Endodermal cell (in vitro differentiated cells): ENCODE results near the gene COMMD9. TPM values are rescaled to one million over a fixed set of nuclear protein-coding genes. Genes with fewer than 3 reads are reported as not detected.

Experiments used
- DNase-seq: peaks from one replicate; pipeline ENCODE4 v3.0.0-alpha.2; 2017
- H3K27ac ChIP-seq: 2 replicates; pipeline ENCODE4 v1.5.1; 2013; ENCODE audit warnings: mild to moderate bottlenecking, low read depth, low read length, moderate library complexity
- H3K27me3 ChIP-seq: 2 replicates; pipeline ENCODE4 v1.6.1; 2013; ENCODE audit warnings: mild to moderate bottlenecking, low read length, moderate library complexity; ENCODE audit not compliant: insufficient read depth, control insufficient read depth, poor library complexity, severe bottlenecking
- H3K36me3 ChIP-seq: 2 replicates; pipeline ENCODE4 v1.7.0; 2013; ENCODE audit warnings: mild to moderate bottlenecking, low read length, moderate library complexity; ENCODE audit not compliant: control insufficient read depth, insufficient read depth
- H3K4me1 ChIP-seq: one replicate; pipeline ENCODE4 v1.7.0; 2013; ENCODE audit warnings: low read length; ENCODE audit not compliant: control insufficient read depth, insufficient read depth
- H3K4me3 ChIP-seq: 2 replicates; pipeline ENCODE4 v1.5.1; 2013; ENCODE audit warnings: mild to moderate bottlenecking, low read length, moderate library complexity
- H3K9ac ChIP-seq: 2 replicates; pipeline ENCODE4 v1.6.1; 2013; ENCODE audit warnings: mild to moderate bottlenecking, low read length, moderate library complexity; ENCODE audit not compliant: poor library complexity, severe bottlenecking; ENCODE audit errors: extremely low read depth
- H3K9me3 ChIP-seq: 2 replicates; pipeline ENCODE4 v1.6.1; 2013; ENCODE audit warnings: mild to moderate bottlenecking, low read length, moderate library complexity; ENCODE audit not compliant: control insufficient read depth
- H3K27ac Mint-ChIP-seq: 2 replicates; pipeline ENCODE4 v1.8.0; 2020; ENCODE audit warnings: mixed read lengths
- H3K27me3 Mint-ChIP-seq: 2 replicates; pipeline ENCODE4 v1.8.0; 2021; ENCODE audit warnings: mild to moderate bottlenecking, mixed read lengths; ENCODE audit not compliant: insufficient read depth
- H3K36me3 Mint-ChIP-seq: 2 replicates; pipeline ENCODE4 v1.8.0; 2020; ENCODE audit warnings: low read depth, mixed read lengths
- H3K4me1 Mint-ChIP-seq: 2 replicates; pipeline ENCODE4 v1.8.0; 2020; ENCODE audit warnings: mixed read lengths
- H3K4me3 Mint-ChIP-seq: 2 replicates; pipeline ENCODE4 v1.8.0; 2020; ENCODE audit warnings: mild to moderate bottlenecking, moderate library complexity, mixed read lengths
- H3K9me3 Mint-ChIP-seq: 2 replicates; pipeline ENCODE4 v1.8.0; 2020; ENCODE audit warnings: mild to moderate bottlenecking, mixed read lengths
- WGBS, 2 experiments: methylation state at CpG; one replicate each; pipeline versions ENCODE4 v1.1.5 to v1.1.7; 2013; ENCODE audit warnings: missing lambda C conversion rate in 2 of 2, mixed read lengths in 1 of 2; ENCODE audit not compliant: insufficient coverage in 1 of 2, insufficient read length in 1 of 2; 5-methylcytosine and 5-hydroxymethylcytosine counted together
- total RNA-seq, 2 donors: library from RNA; stranded (reverse); fragmentation: NEBNext Ultra II Directional in 1 of 2; extraction: Animal tissue kit (Norgen Biotek cat#: 25700) in 1 of 2; gene quantifications; 2 replicates in 1 of 2; 3 replicates in 1 of 2; pipeline ENCODE4 v1.2.1, GENCODE V29; 2021
- TF ChIP-seq, protein P1 (sequence below): fragments of 200-600 bp; sonication (generic); conservative IDR thresholded peaks from 2 replicates; pipeline ENCODE4 v1.5.0; 2021; ENCODE audit warnings: antibody characterized with exemption, mild to moderate bottlenecking

The COMMD9 gene
- total RNA-seq, 2 donors from 2014 or later: 32.3 to 53.5 TPM

DNA sequence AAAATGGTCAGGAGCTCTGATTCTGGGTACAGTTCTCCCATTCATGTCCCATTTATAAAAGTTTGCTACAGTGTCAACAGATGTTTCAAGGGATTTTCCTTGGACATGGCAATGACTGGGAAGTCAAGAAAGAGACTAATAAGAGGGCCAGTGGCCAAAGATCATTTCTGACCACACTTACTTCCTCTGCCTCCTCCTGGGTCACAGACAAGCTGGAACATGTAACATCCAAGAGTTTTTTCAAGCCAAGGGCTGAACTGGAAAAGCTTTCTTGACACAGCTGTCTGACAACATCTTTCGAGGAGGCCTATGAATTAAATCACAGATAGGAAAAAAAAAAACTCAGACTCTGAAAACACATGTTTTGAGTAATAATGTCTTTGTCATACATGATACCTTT, 8.7 kb downstream of the COMMD9 start:
- H3K9me3 ChIP-seq: no peaks in the 10 kb centered on the region
- Mint-ChIP-seq H3K4me3 (no peak overlapping the region), H3K4me1 (peaks cover 25% of the 10 kb centered on the region), H3K9me3 (peaks cover 2% of the 10 kb centered on the region), H3K27ac (no peak overlapping the region), H3K27me3 (no peaks in the 10 kb centered on the region), H3K36me3 (no peaks in the 10 kb centered on the region)
- H3K4me3 ChIP-seq: no peak overlapping the region
- H3K36me3 ChIP-seq: peaks cover 18% of the 10 kb centered on the region
- TF ChIP-seq, protein P1, sequence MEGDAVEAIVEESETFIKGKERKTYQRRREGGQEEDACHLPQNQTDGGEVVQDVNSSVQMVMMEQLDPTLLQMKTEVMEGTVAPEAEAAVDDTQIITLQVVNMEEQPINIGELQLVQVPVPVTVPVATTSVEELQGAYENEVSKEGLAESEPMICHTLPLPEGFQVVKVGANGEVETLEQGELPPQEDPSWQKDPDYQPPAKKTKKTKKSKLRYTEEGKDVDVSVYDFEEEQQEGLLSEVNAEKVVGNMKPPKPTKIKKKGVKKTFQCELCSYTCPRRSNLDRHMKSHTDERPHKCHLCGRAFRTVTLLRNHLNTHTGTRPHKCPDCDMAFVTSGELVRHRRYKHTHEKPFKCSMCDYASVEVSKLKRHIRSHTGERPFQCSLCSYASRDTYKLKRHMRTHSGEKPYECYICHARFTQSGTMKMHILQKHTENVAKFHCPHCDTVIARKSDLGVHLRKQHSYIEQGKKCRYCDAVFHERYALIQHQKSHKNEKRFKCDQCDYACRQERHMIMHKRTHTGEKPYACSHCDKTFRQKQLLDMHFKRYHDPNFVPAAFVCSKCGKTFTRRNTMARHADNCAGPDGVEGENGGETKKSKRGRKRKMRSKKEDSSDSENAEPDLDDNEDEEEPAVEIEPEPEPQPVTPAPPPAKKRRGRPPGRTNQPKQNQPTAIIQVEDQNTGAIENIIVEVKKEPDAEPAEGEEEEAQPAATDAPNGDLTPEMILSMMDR: no peak
- no peaks in the 10 kb centered on the region for H3K27me3 ChIP-seq
- 87% methylated on average over 1 of the region's 1 CpG; no CpG with 5 or more reads in 1 of the 2 experiments for WGBS, 2 experiments
- no peak for DNase-seq
- H3K9ac ChIP-seq: no peak overlapping the region
- peaks cover 14% of the 10 kb centered on the region for H3K4me1 ChIP-seq
- no peak overlapping the region for H3K27ac ChIP-seq

DNA sequence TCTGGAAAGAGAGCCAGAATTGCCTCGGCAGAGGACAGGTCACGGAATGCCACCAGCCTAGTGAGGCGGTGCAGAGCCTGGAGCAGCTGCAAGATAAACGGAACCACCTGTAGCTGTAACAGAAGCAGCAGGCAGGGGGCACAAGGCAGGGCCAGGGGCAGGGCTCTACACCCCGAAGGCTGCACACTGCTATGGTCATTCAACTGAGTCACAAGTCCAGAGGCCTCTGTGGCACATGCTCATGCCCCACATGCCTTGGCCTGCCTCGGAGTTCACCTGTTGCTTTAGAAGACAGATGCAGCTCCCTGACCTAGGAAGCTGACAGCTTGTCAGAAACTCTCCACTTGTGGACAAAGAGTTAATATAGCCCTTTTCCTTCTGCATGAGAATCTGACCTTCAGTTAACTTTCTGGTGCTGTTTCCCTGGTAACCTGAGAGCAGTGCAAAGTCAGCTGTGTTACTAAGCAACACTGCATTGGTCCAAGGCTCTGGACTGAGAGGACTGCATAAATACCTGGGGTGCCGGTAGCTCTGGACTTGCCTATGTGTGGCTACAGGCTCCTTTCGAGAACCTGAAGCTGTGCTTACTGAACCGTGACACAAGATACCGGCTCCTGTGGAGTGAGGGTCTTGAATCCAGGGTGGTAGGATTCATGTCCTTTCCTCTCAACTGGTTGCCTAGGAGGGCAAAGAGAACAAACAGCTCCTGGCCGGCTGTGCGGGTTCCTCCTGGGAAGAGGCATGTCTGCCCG, 10.5 kb downstream of the COMMD9 start:
- Mint-ChIP-seq H3K9me3 (peaks cover 2% of the 10 kb centered on the region), H3K27me3 (no peaks in the 10 kb centered on the region), H3K36me3 (peaks cover 13% of the 10 kb centered on the region), H3K4me1 (peaks cover 25% of the 10 kb centered on the region), H3K4me3 (no peak overlapping the region), H3K27ac (no peak overlapping the region)
- no peak overlapping the region for H3K9ac ChIP-seq
- H3K9me3 ChIP-seq: no peaks in the 10 kb centered on the region
- TF ChIP-seq, protein P1: peak; percentile 71
- peaks cover 29% of the 10 kb centered on the region for H3K36me3 ChIP-seq
- H3K27me3 ChIP-seq: no peaks in the 10 kb centered on the region
- peak; percentile 65 for DNase-seq
- H3K27ac ChIP-seq: peak overlapping the region; percentile 45
- H3K4me3 ChIP-seq: no peak overlapping the region
- WGBS, 2 experiments: 63 to 81% methylated on average over 10 to 13 of the region's 13 CpGs
- peaks cover 14% of the 10 kb centered on the region for H3K4me1 ChIP-seq

DNA sequence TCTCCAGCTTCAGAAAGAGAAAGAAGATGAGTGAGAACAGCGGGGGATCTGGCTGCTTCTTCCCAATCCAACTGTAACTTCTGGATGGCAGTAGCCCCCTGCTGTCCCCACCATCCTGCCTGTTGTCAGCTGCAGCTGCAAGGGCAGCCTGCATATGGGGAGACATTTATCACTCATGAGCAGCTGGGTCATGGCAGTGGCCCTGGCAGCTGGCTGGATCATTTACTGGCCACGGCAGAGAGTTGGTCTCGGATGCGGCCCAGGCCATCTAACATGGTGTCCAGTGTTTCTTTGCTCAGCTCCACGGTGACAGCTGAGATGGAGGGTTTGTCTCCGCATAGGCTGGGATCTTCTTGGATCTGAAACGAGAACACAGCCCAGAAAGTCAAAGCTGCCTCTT, 14.8 kb downstream of the COMMD9 start:
- no peak overlapping the region for H3K27ac Mint-ChIP-seq
- Histone ChIP-seq H3K9me3 (no peaks in the 10 kb centered on the region), H3K27me3 (no peaks in the 10 kb centered on the region), H3K9ac (no peak overlapping the region), H3K27ac (no peak overlapping the region), H3K4me1 (peaks cover 8% of the 10 kb centered on the region), H3K36me3 (peaks cover 46% of the 10 kb centered on the region), H3K4me3 (no peak overlapping the region)
- WGBS, 2 experiments: 89 to 95% methylated on average over 6 to 7 of the region's 7 CpGs
- no peaks in the 10 kb centered on the region for H3K27me3 Mint-ChIP-seq
- peaks cover 14% of the 10 kb centered on the region for H3K4me1 Mint-ChIP-seq
- H3K36me3 Mint-ChIP-seq: peaks cover 32% of the 10 kb centered on the region
- H3K9me3 Mint-ChIP-seq: no peaks in the 10 kb centered on the region
- TF ChIP-seq, protein P1: no peak
- peak; percentile 35 for DNase-seq
- H3K4me3 Mint-ChIP-seq: no peak overlapping the region
